Panc1 (cell line): Measurements from ENCODE around the gene SPECC1. TPM values are rescaled to one million over a fixed set of nuclear protein-coding genes. Genes with fewer than 3 reads are reported as not detected.
"Not testable (repeated sequence)": the region's sequence is repeated elsewhere in the genome, so short reads cannot be mapped to it uniquely, and the experiment has no call there.

Experiments
- ATAC-seq: fragments of 200-7000 bp; cut with Tn5 transposase; 2 replicates; pipeline ENCODE4 v1.9.1; 2020; ENCODE audit warnings: mild to moderate bottlenecking, moderate library complexity
- BruUV-seq: library from RNA; stranded (reverse); fragments of 400-500 nt; replicated peaks from 2 replicates; lab custom pipeline; 2021; lab: Mats Ljungman, UMichigan
- CTCF ChIA-PET: fragments of 300-600 bp; sonication (Branson Sonifier 250); formaldehyde crosslinking; loops from one replicate; lab custom pipeline; 2022; ENCODE audit warnings: antibody characterized with exemption; lab: Charles Lee
- POLR2A ChIA-PET: fragments of 300-600 bp; sonication (Branson Sonifier 250); formaldehyde crosslinking; loops from one replicate; lab custom pipeline; 2022; ENCODE audit warnings: antibody characterized with exemption; lab: Charles Lee
- DNase-seq: peaks from one replicate; pipeline ENCODE4 v3.0.0-alpha.2; 2010; ENCODE audit warnings: low read depth, low spot score
- H3K27ac ChIP-seq: 2 replicates; pipeline ENCODE4 v1.5.1; 2011; ENCODE audit warnings: mild to moderate bottlenecking, low read length, inconsistent platforms
- H3K27me3 ChIP-seq: fragments of 200-500 bp; sonication (Bioruptor generic); 2 replicates; pipeline ENCODE4 v1.6.0; 2014; ENCODE audit warnings: low read length, inconsistent platforms; ENCODE audit not compliant: control insufficient read depth, insufficient read depth
- H3K36me3 ChIP-seq: fragments of 200-500 bp; sonication (Bioruptor generic); 2 replicates; pipeline ENCODE4 v1.5.1; 2014; ENCODE audit warnings: inconsistent platforms, mild to moderate bottlenecking, low read length, moderate library complexity; ENCODE audit not compliant: control insufficient read depth, insufficient read depth
- H3K4me1 ChIP-seq: 2 replicates; pipeline ENCODE4 v1.5.1; 2011; ENCODE audit warnings: inconsistent platforms, mild to moderate bottlenecking, low read length, moderate library complexity; ENCODE audit not compliant: control insufficient read depth, insufficient read depth
- H3K4me3 ChIP-seq, 2 experiments: 2 replicates each; pipeline ENCODE4 v1.5.1; 2011 to 2012; ENCODE audit warnings: low read depth in 2 of 2, low read length in 2 of 2, mild to moderate bottlenecking in 2 of 2, inconsistent platforms in 1 of 2, moderate library complexity in 1 of 2
- H3K9me3 ChIP-seq: fragments of 200-500 bp; sonication (Bioruptor generic); 2 replicates; pipeline ENCODE4 v1.5.1; 2014; ENCODE audit warnings: low read depth, mild to moderate bottlenecking, inconsistent platforms, low read length, moderate library complexity; ENCODE audit not compliant: control insufficient read depth, insufficient read depth
- POLR2AphosphoS5 ChIP-seq: IDR thresholded peaks from 2 replicates; pipeline ENCODE4 v1.6.1; 2012; ENCODE audit warnings: mild to moderate bottlenecking, low read depth, low read length, moderate library complexity
- SIN3A ChIP-seq: IDR thresholded peaks from 2 replicates; pipeline ENCODE4 v1.6.1; 2012; ENCODE audit warnings: low read depth, mild to moderate bottlenecking, low read length, moderate library complexity, borderline replicate concordance; ENCODE audit not compliant: insufficient read depth
- TCF7L2 ChIP-seq: IDR thresholded peaks from 2 replicates; pipeline ENCODE4 v1.6.1; 2011; ENCODE audit warnings: mild to moderate bottlenecking, low read depth, low read length, inconsistent platforms
- in situ Hi-C: cut with HindIII; loops from 2 replicates; pipeline ENCODE4 v1.10.0; 2016; ENCODE audit warnings: low sequenced_read_pairs, low pct_unique_long_range_greater_than_20kb
- intact Hi-C: fragments of 100-400 bp; cut with micrococcal nuclease; formaldehyde crosslinking; loops from one replicate; pipeline ENCODE4 v1.10.0; 2022; ENCODE audit not compliant: unreplicated experiment
- total RNA-seq: library from RNA; stranded (reverse); gene quantifications from one replicate; pipeline ENCODE4 v1.2.1, GENCODE V29; 2021; ENCODE audit not compliant: unreplicated experiment
- TF ChIP-seq, protein P1 (sequence below): fragments of 450-650 bp; IDR thresholded peaks from 2 replicates; pipeline ENCODE4 v1.5.1; 2017; ENCODE audit warnings: mild to moderate bottlenecking
- TF ChIP-seq, protein P2 (sequence below), 2 experiments: IDR thresholded peaks; 2 replicates each; pipeline ENCODE4 v1.6.1; 2011 to 2012; ENCODE audit warnings: low read depth in 2 of 2, control low read depth in 1 of 2, low read length in 1 of 2, mild to moderate bottlenecking in 1 of 2, moderate library complexity in 1 of 2; ENCODE audit not compliant: insufficient read depth in 1 of 2

The SPECC1 gene
- total RNA-seq, 1 experiment from 2014 or later = 80.8 TPM

DNA sequence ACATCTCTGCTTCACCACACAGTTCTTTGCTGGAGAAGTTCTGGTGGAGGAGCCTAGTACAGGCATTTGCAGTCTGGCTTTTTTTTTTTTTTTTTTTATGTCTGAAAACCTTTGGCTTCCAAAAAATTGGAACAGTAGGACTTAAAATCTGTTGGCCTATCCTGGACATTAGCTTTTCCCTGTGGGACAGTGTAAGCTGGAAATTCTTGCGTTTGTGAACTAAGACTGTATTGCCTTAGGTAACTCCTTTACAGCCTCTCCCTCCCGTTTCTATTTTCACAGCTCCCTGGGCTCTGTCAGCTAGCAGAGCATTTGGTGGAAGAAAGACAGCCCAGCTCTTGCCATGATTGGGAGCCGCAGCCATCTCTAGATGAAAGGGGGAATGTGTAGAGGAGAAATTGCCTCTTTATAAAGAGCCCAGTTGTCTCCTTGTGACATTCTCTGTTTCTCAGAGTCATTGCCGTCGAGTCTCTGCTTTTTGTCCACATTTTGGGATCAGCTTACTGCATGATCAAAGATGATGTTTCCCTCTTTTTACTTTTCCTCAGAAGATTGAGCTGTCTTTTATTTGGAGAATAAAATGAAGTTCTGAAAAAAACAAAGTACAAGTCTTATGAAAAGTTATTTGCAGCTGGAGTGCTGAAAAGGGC, 227.5 kb downstream of the SPECC1 start:
- intact Hi-C loops (no loop called here), in situ Hi-C loops (no loop called here)
- Histone ChIP-seq H3K9me3 (no peaks in the 10 kb centered on the region), H3K27me3 (no peaks in the 10 kb centered on the region), H3K4me3 (no peak overlapping the region), H3K4me1 (no peaks in the 10 kb centered on the region), H3K36me3 (peaks cover 3% of the 10 kb centered on the region; the same call in 1 of the 2 replicates), H3K27ac (no peak overlapping the region)
- ChIA-PET CTCF (no interaction called here), POLR2A (interaction anchor here (0.7 kb wide), 1 partner anchor 24 kb away, joined by 10 read pairs; no protein-coding TSS in a partner anchor)
- TF ChIP-seq TCF7L2 (no peak), SIN3A (no peak), POLR2AphosphoS5 (no peak)
- TF ChIP-seq, protein P1, sequence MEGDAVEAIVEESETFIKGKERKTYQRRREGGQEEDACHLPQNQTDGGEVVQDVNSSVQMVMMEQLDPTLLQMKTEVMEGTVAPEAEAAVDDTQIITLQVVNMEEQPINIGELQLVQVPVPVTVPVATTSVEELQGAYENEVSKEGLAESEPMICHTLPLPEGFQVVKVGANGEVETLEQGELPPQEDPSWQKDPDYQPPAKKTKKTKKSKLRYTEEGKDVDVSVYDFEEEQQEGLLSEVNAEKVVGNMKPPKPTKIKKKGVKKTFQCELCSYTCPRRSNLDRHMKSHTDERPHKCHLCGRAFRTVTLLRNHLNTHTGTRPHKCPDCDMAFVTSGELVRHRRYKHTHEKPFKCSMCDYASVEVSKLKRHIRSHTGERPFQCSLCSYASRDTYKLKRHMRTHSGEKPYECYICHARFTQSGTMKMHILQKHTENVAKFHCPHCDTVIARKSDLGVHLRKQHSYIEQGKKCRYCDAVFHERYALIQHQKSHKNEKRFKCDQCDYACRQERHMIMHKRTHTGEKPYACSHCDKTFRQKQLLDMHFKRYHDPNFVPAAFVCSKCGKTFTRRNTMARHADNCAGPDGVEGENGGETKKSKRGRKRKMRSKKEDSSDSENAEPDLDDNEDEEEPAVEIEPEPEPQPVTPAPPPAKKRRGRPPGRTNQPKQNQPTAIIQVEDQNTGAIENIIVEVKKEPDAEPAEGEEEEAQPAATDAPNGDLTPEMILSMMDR = no peak
- TF ChIP-seq, protein P2, sequence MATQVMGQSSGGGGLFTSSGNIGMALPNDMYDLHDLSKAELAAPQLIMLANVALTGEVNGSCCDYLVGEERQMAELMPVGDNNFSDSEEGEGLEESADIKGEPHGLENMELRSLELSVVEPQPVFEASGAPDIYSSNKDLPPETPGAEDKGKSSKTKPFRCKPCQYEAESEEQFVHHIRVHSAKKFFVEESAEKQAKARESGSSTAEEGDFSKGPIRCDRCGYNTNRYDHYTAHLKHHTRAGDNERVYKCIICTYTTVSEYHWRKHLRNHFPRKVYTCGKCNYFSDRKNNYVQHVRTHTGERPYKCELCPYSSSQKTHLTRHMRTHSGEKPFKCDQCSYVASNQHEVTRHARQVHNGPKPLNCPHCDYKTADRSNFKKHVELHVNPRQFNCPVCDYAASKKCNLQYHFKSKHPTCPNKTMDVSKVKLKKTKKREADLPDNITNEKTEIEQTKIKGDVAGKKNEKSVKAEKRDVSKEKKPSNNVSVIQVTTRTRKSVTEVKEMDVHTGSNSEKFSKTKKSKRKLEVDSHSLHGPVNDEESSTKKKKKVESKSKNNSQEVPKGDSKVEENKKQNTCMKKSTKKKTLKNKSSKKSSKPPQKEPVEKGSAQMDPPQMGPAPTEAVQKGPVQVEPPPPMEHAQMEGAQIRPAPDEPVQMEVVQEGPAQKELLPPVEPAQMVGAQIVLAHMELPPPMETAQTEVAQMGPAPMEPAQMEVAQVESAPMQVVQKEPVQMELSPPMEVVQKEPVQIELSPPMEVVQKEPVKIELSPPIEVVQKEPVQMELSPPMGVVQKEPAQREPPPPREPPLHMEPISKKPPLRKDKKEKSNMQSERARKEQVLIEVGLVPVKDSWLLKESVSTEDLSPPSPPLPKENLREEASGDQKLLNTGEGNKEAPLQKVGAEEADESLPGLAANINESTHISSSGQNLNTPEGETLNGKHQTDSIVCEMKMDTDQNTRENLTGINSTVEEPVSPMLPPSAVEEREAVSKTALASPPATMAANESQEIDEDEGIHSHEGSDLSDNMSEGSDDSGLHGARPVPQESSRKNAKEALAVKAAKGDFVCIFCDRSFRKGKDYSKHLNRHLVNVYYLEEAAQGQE (IDR thresholded peaks at IDR 0.05; ENCODE audit: insufficient read depth in 1 of 2, low read depth in 2 of 2, low read length in 1 of 2) = no peak
- ATAC-seq (no peak), DNase-seq (no peak)
- BruUV-seq = no TSS peak

DNA sequence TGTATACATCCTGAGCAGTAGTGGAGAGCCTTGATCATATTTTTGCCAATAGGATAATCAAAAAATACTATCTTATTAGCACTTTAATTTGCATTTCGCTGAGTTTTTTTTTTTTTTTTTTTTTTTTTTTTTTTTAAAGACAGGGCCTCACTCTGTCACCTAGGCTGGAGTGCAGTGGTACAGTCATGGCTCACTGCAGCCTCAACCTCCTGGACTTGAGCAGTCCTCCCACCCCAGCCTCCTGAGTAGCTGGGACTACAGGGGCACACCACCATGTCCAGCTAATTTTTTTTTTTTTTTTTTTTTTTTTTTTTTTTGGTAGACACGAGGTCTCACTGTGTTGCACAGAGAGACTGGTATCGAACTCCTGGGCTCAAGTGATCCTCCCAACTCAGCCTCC, 230.6 kb downstream of the SPECC1 start:
- DNase-seq, H3K4me1 ChIP-seq, BruUV-seq, H3K9me3 ChIP-seq, POLR2A ChIA-PET, CTCF ChIA-PET, H3K27me3 ChIP-seq, H3K4me3 ChIP-seq, H3K27ac ChIP-seq, intact Hi-C loops, H3K36me3 ChIP-seq, ATAC-seq, in situ Hi-C loops: not testable (repeated sequence)

DNA sequence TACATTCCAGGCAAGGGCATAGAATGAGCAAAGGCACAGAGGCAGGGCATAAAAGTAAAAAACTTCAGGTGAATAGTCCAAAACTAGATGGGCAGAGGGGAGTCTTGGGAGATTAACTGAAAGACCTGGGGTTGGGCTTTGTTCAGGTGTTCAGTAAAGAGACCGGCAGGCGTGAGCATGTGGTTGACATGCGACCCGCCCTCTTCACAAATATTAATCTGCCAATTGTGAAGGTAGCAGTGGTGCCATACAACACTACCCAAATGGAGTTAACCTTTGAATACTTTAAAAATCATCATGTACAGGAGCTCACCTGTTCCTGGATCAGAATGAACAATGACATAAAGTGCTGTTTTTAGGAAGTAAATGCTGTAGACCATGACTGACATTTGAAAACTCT, 232.7 kb downstream of the SPECC1 start:
- no peaks in the 10 kb centered on the region for H3K27me3 ChIP-seq
- ChIA-PET CTCF (no interaction called here), POLR2A (no interaction called here)
- TF ChIP-seq TCF7L2 = no peak
- TF ChIP-seq, protein P1 = no peak
- no peaks in the 10 kb centered on the region for H3K36me3 ChIP-seq
- DNase-seq = no peak
- in situ Hi-C loops = no loop called here
- BruUV-seq = no TSS peak
- ATAC-seq = no peak
- no peaks in the 10 kb centered on the region for H3K4me1 ChIP-seq
- no peak overlapping the region for H3K4me3 ChIP-seq
- intact Hi-C loops = no loop called here
- H3K27ac ChIP-seq = no peak overlapping the region
- no peaks in the 10 kb centered on the region for H3K9me3 ChIP-seq
